ENCODE results near the gene PRR5L.

Gene PRR5L

DNA sequence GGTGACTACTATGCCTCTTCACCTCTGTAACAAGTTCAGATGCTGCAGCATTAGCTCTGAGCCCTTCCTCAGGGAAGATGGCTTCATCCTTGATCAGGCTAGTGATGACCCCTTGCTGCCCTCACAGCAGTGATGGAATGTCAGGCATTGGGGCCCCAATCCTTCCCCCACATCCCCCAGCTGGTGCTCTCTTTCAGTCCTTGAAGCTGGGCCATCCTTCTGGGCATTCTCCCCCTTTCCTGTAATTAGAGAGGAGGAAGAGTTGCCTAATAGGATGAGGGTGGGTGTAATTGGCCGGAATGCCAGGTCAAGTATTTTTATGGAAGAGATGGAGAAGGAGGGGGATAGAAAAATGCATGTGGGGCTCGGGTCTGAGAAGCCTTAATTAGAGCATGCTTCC, 151.4 kb downstream of the PRR5L start:
- no peak for DNase-seq

DNA sequence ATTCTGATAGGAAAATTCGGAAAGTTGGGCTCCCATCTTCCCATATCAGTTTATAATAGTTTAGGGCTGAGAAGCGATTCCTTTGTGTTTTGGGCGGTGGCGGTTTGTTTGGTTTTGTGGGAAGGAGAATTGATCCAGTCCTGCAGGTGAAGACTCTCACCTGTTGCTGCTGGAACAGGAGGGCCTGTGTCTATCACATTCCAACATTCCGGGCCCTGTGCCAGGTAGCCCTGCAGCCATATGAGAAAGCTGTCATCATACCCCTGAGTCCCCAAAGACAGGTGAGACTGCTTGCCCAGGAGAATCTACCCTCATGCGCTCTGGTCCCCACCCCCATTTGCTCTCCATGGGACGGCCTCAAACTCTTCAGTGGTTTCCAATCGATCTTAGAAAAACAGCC, 151.9 kb downstream of the PRR5L start:
- DNase-seq: no peak

DNA sequence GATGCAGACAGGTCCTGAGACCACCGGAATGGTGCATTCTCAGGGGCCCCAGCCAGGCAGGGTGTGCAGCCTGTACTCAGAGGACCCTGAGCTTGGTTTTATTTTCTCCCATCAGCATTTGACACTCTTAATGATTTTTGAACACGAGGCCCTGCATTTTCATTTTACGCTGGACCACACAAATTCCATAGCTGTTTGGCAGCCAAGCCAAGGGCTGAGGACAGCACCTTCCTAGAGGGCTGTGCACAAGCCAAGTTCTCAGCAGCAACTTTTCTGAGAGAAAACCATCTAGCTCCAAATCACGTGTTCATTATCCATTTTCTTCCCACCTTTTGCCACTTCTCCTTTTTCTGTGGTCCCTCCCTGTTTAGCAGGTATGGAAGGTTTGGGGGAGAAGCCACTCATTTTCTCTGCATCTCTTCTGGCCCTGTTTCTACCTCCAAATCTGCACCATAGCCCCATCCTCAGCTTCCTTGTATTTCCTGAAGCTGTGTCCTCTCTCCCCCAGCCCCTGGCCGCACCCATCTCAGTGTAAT, 153.5 kb downstream of the PRR5L start:
- DNase-seq: no peak

DNA sequence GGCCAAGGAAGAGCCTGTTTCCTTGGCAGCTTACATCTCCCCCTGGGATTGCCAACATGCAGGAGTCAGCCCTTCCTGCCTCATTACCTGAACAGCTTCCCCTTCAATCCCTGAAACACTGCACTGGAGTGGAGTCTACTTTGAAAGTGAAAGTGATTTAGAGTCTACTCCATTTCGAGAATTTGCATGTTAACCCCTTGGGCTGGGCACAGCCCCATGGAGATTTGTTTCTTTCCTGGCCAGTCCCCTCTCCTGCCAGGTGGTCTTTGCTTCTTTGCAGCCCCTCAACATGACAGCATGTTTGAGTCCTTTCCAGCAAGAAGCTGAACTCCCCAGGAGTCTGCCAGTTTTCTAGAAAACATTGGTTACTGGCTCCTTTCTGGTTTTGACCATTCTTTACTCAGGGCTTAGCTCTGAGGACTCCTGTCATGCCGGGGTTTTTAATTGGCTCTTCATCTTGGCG, 154.1 kb downstream of the PRR5L start:
- no peak for DNase-seq

DNA sequence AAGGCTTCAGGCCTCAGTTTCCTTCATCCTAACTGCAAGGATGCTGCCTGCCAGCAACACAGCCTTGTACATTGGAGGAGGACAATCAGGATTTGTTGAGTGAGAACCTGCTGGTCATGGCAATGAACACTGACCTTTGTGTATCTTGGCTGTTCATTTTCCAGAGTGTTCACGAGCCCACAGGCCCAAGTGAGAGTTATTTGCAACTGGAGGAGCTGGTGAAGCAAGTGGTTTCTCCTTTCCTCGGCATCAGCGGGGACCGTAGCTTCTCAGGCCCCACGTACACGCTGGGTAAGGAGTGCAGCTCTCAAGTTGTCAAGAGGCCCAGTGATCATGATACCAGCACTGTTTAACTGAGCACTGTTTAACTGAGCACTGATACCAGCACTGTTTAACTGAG, 155.0 kb downstream of the PRR5L start:
- DNase-seq: no peak

DNA sequence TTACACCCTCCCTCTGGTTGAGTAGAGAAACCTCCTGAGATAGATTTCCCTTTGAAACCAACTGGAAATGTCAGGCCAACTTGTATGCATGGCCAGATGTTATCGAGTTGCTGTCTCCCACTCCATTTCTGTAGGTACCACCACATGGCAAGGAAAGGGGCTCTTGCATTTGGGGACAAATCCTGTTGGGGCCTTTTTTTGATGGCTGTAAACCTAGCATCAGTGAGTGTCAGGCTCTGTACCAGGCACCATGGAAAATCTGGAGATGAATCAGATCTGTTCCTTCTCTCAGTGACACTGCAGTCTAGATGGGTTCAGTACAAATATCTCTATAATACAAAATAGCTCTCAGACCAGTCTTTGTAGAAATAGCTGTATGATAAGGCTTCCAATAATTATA, 155.6 kb downstream of the PRR5L start:
- DNase-seq: no peak

DNA sequence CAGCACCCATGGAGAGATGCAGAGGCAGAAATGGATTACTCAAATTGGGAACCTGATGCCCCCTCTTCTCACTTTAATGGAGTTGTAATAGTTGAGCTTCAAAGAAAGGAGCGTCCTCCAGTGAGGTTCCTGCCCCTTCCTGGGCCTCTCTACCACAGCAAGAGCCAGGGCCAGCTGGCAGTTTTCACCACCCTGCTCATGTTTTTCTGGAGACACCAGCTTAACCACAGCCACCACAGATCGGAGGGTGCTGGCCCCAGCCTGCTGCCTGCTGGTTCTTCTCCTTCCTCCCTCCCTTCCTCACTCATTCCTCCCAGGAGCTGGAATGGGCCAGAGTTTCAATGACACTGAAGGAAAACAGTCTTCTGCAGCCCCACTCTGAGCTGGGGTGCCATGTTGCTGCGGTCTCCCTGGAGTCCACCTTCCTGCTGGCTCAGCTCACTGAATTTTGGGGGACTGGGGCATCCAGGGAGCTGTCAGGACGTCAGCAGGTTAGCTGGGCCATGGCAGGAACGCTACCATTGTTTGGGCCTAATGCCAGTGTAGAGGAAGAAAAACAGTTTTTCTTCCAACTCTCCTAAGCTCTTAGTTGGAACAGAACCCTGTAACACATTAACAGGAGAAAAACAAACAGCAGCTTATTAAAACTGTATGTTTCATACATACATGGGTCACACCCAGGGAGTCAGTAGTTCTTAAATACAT, 156.3 kb downstream of the PRR5L start:
- peak; percentile 38 for DNase-seq

DNA sequence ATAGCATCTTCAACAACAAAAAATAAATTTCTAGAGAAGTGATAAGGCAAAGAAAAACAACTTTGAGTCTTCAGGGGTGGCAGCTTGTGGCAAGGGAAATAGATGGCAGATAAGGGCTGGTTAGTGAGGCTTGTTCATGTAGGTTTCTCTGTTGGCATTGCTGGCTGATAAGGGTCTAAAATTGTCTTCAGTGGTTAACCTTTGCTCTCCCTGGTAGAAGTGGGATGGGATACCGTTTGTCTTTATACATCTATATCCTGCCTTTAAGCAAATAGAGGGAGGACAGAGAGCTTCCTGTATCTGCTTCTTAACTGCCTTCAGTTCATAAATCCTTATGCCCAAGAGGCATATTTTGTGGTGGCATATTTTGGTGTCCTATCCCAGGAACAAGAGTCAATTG, 156.9 kb downstream of the PRR5L start:
- DNase-seq: no peak

DNA sequence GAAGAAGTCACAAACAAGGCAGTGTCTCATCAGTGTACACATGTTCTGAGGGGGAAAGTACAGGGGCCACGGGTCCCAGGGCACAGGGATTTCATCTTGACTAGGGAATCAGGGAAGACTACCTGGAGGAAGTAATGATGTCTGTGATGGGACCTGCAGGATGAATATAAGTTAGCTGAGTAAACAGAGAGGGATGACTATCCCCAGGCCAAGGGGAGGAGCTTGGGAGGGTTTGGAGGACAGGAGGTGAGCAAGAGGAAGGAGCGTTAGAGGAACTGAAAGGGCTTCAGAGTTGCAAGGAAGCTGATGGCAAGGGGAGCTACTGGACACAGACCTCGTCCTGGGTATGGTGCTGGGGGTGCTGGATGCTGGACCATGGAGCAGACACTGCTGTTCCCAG, 157.6 kb downstream of the PRR5L start:
- DNase-seq: no peak

DNA sequence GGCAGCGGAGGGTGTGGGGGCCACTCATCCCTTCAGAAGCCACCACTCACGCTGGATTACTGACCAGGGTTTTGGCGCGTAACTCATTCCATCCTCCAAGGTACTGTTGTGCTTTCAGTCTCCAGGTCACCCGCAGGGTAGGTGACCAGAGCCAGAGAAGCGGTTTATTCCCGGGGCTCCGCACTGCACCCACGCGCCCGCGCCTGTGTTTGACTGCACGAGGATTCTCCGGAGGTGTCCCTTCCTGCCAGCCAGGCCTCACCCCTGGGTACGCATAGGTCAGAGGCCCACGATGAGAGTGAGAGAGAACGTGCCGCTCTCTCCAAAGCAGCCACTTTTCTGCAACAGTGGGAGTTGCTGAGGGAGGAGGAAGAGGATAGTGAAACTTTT, 158.5 kb downstream of the PRR5L start:
- DNase-seq: no peak

DNA sequence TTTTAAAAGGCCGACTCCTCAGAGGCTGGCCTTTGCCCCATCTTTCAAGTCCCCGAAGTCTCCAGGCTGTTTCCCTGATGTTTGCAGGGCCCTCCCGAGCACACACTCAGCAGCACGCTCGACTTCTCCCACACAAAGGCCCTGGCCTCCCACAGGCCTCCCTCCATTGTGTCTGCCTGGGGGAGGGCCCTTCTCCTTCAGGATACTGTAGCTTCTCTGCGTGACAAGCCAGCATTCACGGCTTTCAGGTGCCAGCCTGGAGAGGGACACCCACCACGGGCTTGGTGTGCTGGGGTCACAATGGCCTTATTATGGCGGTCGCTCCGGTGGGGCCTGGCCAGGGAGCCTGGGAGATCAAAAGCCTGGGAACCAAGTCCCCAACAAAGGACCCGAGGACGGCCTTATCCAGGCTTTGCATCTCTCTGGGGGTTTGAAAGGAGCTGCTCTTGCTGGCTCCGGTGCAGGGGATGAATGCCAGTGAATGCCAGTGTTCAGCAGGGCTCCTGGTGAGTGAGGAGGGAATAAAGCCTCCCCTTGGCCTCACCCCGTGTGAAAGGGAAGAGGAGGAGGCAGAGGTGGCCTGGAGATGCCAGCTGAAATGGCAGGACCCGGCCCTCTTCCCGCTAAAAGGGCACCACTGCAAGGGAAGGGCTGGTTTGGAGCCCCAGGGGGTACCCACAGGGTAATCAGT, 159.0 kb downstream of the PRR5L start:
- peak; percentile 50 for DNase-seq

DNA sequence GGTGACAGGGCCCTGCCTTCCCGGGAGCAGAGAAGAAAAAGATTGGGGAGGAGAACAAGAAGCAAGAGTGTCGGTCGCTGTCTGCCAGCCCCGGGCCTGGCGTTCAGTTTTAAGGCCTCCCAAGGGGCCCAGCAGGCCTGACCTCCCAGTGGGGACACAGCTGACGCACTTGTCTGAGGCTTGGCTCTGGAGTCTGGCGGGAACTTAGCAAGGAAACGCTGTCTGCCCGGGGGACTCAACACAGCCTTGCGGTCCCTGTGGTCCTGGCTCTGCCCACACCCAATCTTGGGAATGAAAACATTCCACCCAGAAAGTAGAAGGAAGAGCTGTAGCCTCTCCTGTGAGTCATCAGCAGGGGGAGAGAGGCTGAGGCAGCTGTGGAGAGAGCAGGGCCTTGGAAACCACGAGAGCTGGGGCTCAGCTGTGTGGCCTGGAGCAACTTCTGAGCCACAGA, 159.6 kb downstream of the PRR5L start:
- peak; percentile 40 for DNase-seq

DNA sequence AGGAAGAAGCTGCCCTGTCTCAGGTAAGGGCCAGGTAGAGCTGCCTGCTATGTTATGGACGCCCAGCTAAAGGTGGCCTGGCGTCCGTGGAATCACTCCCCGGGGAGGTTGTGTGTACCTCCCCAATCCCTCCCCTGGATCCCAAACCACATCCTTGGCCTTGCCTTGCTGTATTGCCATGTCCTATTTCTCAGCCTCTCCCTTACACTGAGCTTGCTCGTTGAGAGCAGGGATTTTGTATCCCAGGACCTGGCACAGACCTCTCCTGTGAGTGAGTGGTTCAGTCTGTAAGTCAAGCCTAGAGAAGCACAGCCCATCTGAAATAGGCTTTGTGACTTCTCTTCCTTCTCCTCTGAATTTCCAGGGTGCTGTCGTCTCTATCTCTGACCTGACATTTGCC, 160.1 kb downstream of the PRR5L start:
- DNase-seq: no peak

DNA sequence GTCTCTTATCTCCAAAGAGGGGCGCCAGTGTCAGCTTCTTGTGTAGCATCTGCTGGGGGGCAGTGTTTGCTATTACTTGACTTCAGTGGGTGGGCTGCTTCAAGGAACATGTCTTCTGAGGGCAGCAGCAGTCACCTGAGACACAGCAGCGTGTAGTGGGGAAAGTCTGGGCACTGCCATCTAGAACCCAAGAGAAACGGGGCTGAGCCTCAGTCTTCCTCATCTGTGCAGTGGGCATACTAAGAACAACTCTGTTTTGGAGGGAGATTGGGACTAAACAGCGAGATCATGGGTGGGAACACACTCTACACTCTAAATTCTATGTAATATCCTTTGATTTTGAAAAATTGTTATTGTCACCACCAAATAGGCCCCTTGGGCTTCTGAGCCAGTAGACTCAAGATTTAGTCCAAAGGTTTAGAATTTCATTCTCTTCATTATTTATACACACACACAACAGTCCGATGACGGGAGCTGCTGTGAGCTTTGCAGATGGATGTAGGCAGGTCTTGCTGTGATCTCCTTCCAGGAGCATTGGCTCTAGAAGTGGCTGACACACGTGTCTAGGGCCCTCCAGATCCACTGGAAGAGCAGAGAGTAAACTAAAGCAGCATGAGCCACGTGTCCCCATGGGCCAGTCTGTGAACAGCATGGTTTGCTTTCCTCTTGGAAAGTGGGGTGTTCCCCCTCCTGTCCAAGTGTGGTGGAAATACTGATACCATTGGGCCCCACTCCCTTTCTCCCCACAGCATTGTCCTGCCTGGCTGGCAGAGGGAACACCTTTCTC, 162.2 kb downstream of the PRR5L start:
- no peak for DNase-seq

DNA sequence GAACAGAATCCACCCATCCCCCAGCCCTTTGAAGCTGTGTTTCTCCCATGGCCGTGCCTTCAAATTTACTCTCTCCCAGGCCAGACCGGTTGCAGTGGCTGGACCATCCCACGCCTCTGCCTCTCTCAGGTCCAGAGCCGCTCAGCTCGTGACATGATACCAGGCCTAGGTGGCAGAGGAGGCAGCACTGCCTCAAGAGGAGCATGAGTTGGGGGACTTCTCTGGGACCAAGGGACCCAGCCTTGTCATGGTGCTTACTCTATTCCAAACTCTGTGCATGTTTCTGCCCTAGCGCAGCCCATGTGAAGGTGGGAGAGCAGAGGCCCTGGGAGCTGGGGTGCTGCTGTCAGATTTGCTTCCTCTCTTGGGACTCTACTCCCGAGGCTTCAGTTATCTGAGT, 163.0 kb downstream of the PRR5L start:
- no peak for DNase-seq

DNA sequence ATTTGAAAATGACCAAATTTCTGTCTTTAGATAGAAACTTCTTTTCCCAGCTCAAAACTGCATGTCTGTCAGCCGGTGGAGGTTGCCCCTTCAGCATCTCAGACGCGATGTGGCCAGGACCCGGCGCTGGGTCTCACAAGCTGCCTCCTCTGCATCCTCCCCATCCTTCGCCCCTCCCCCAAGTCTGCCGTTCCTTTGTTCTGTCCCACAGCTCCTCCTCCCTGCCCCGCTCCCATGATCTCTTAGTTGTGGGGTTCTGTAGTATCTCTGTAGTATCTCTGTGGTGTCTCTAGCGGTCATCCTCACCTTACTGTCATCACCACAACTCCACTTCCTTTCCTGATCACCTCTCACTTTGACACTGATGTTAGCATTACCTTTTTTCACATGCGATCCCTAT, 164.1 kb downstream of the PRR5L start:
- peak; percentile 9 for DNase-seq

DNA sequence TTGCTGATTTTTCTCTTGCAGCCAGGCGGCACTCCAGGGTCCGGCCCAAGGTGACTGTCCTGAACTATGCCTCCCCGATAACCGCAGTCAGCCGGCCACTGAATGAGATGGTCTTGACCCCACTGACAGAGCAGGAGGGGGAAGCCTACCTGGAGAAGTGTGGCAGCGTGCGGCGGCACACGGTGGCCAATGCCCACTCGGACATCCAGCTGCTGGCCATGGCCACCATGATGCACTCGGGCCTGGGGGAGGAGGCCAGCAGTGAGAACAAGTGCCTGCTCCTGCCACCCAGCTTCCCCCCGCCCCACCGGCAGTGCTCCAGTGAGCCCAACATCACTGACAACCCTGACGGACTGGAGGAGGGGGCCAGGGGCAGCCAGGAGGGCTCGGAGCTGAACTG, 166.2 kb downstream of the PRR5L start:
- DNase-seq: no peak

DNA sequence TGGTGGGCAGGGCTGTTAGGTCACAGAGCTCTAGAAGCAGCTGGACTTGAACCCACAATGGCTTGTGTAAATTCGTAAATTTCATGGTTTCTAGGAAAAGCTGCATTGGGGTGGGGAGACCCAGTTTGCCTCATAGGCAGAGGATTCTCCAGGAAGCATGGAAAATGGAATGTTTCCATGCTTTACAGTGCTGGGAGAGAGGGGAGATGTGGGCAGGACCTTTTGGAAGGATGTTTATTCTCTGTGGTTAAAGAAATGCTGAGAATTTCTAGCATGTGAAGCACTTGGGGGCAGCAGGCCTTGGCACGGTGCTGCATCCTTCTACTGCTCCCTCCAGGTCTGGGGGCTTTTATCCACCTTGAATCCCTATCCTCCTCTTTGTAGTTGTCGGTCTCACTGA, 167.7 kb downstream of the PRR5L start:
- DNase-seq: no peak

DNA sequence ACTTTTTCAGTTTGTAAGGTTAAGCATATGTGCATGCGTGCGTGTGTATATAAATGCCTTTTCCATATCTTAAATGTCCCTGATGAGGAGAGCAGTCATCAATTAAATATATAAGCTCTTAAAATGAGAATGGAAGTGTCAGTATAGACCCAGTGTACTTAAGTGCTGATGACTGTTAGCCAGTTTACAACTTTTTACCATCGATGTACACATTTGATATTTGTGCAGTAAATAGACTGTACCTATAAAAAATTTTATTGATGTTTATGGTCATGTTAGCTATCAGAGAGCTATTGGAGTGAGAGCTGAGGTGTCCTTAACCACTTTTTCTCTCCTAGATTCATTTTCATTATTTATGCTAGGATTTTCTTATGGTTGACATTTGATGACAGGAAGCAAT, 168.6 kb downstream of the PRR5L start:
- DNase-seq: no peak

DNA sequence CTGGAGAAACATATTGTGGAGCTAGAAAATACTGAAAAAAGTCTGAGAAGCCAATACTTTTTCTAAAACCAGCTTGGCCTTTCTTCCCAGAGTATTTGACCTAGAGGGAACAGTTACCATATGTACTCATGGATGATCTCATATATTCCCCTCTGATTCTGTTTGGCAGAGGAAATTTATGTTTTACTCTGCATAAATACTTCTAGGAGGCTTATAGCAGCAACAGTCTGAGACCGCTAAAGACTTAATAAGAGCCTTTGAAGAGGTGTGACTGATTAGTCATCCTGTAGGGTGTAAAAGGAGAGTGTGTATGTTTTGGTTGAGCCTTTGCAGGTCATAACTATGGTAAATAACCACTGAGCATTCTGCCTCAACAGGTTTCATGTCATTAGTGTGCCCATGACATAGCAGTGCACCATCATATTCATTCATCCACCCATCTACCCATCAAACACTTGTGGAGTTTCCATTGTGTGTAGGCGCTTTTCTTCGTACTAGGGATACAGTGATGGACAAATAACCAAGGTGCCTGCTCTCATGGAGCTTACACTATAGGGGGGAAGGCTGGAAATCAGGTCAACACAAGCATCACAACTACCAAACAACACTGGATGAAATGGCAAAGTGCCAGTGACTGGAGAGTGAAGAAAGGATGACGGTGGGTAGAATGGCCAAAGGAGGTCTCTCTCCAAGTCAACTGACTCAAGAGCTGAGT, 169.5 kb downstream of the PRR5L start:
- no peak for DNase-seq

DNA sequence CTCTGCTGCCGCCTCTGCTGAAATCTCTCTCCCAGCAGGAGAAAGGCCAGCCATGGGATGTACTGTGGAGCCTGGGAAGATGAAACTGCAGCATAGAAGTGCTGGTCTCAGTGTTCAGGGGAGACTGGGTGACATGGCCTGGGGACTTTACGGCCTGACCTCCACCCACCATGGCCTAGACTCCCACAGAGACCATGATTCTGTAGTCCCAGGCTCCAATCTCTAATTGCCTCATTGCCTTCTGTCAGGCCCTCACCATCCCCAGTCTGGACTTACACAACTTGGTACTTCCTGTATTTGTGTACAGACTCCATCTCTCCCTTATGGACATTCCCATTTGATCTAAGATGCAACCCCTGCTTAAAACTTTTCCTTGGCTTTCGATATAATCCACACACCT, 170.9 kb downstream of the PRR5L start:
- no peak for DNase-seq

DNA sequence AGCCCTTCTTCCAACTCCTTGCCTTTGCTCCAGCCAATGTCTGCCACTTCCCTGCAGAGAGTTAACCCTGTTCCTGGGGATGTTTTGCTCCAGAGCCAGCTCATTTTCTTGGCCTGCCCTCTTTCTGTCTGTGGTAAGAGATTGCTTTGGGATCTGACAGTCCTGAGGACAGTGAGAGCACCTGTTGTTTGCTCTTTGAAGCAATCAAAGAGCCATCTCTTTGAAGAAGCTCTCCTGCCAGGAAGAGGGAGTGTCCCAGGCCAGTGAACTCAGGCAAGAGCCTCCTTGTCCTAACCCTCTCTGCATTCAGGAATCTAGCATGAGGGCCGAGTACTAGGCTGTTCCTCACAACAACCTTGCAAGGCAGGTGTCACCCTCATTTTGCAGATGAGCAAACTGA, 171.8 kb downstream of the PRR5L start:
- no peak for DNase-seq

DNA sequence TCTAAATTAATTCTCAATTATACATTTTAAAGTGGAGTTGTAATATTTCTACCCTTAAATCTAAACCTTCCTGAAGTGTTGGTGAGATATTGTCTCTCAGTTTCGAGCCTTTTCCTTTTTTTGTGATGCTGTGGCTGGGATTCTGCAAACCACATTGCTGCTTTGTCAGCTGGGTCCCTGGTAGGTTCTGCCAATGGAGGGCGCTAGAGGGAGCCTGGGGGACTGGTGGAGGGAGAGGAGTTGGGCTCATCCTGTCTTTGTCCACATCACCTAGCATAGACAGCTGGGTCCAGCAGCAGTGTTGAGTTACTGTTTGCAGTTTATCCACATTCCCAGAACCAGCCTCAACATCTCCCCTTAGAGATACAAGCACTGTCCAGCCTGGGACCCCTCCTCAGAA, 173.0 kb downstream of the PRR5L start:
- no peak for DNase-seq

Measured in midbrain (tissue), 1 donor.